Activated gamma-delta T cell treated with anti-CD3 and anti-CD28 coated beads, Interleukin-2, amount 50 U/mL, for 16 hours (primary cell): ENCODE data around the gene KLHL20.
"Not testable (repeated sequence)": the region's sequence is repeated elsewhere in the genome, so short reads cannot be mapped to it uniquely, and the experiment has no call there.

ENCODE experiments used
- DNase-seq: peaks from one replicate; pipeline ENCODE4 v3.0.0-alpha.2; 2020; ENCODE audit warnings: low read depth

The KLHL20 gene

GRCh38 chr1:173753830-173754229 lies 39.0 kb downstream of the KLHL20 start:
- DNase-seq = no peak

DNA sequence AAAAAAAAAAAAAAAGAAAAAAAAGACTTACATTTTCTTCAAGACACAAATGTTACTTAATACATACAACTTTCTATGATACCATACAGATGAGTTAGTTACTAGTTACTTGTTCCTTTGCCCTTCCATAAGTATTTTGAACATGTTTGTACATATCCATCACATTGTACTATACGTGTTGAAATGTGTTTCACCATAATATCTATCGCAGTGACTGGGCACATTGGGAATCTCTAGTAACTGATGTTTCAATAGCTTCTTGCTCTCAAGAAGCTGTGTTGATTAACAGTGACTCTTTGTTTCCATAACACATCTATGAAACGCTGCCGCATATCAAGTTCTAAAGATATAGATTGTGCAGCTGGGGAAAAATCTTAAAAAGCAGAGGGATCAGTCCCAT lies 42.9 kb downstream of the KLHL20 start:
- DNase-seq = no peak

DNA sequence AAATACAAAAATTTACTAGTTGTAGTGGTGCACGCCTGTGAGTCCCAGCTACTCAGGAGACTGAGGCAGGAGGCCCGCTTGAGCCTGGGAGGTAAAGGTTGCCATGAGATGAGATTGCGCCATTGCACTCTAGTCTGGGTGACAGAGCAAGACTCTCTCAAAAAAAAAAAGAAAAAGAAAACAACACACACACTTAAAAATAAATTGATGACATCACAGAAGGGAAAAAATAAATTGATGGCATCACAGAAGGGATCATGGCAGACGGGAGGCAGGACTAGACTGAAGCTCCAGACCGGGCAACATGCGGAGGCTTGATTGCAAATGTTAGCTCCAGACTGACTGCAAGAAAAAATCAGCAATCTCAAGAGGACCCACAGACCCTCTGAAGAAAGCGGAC lies 43.3 kb downstream of the KLHL20 start:
- no peak for DNase-seq

GRCh38 chr1:173758980-173759379 lies 44.2 kb downstream of the KLHL20 start:
- no peak for DNase-seq

- not testable (repeated sequence) for DNase-seq
Measured at GRCh38 chr1:173764331-173764730, 49.5 kb downstream of the KLHL20 start.

GRCh38 chr1:173768206-173768605 lies 53.4 kb downstream of the KLHL20 start:
- no peak for DNase-seq

DNA sequence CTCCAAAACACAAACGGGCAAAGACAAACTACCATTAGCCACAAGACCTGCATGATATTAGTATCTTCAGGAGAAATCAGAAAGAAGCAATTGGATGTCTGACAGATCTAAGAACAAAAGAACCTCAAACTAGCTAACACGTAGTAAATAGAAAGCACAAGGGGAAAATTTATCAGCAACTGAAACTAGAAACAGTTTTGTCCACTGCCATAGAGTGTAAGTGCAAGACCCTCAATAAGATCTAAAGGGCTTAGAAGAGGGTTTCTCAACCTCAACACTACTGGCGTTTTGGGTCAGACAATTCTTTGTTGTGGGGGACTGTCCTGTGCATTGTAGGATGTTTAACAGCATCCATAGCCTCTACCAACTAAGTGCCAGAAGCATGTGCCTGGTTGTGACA lies 54.0 kb downstream of the KLHL20 start:
- no peak for DNase-seq

GRCh38 chr1:173770330-173770729 lies 55.5 kb downstream of the KLHL20 start:
- not testable (repeated sequence) for DNase-seq

DNA sequence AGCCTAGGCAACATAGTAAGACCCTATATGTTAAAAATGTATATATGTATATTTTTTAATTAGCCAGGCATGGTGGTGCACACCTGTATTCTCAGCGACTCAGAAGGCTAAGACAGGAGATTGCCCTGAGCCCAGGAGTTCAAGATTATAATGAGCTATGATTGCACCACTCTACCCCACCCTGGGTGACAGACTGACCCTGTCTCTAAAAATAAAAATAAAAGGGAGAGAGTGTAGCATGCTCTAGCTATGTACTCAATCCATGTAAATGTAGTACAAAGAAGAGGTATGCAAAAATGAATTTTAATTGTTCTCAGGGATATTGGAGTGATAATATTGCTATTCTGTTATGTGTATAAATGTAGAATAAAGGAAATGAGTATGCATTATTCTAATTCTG lies 56.8 kb downstream of the KLHL20 start:
- DNase-seq = no peak

- no peak for DNase-seq
Measured at GRCh38 chr1:173775578-173776226, 60.9 kb downstream of the KLHL20 start.

GRCh38 chr1:173779936-173780335 lies 65.2 kb downstream of the KLHL20 start:
- no peak for DNase-seq

- DNase-seq = no peak
Measured at GRCh38 chr1:173784997-173785396, 70.2 kb downstream of the KLHL20 start.

GRCh38 chr1:173789841-173790240 lies 75.1 kb downstream of the KLHL20 start:
- DNase-seq = no peak

DNA sequence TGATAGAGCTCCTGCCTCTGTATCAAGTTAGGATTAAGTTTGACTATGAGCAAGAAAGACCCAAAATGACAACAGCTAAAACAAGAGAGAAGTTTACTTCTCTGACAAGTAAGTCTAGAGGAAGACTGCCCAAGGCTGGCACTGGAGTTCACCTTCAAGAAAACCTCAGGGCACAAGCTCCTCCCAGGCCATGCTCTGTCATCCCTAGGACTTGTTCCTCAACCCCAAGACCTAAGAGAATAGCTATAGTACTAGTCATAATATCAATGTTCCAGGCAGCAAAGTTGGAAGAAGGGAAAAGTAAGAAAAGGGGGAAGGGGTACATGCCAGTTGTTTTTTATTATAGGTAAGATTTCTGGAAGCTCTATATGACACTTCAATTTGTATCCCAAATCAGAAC lies 83.3 kb downstream of the KLHL20 start:
- DNase-seq = no peak

GRCh38 chr1:173799995-173800394 lies 85.2 kb downstream of the KLHL20 start:
- not testable (repeated sequence) for DNase-seq

DNA sequence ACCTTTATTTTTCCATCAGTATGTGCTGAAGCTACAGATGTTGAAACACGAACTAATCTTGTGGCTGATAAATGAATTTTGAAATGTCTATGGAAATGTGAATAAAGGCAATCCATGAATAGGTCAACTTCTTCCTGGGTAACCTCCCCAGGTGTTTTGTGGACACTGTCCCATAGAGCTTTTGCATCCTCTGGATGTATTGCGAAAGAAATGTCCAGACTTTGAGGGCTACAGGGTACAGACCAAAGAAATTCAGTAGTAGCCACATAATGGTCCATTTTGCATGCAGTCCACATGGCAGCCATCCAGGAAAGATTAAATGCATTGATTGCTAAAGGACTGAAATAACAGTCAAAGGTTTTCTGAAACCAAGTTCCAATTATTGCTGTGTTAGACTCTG lies 88.2 kb downstream of the KLHL20 start:
- DNase-seq = no peak

- not testable (repeated sequence) for DNase-seq
Measured at GRCh38 chr1:173813654-173814053, 98.9 kb downstream of the KLHL20 start.

GRCh38 chr1:173818459-173818858 lies 103.7 kb downstream of the KLHL20 start:
- no peak for DNase-seq

DNA sequence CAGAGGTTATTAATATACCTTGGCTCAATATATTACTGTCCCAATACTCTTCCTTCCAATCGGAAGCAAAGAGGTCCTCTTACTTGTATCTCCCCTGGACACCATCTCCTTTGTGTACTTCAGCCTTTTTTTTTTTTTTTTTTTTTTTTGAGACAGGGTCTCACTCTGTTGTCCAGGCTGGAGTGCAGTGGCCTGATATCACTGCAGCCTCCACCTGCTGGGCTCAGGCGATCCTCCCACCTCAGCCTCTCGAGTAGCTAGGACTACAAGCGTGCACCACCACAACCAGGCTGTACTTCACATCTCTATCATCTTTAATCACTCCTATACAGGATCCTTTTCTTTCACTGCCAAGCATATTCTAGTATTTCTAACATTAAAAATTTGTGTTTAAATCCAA lies 106.9 kb downstream of the KLHL20 start:
- no peak for DNase-seq

- DNase-seq = no peak
Measured at GRCh38 chr1:173823781-173824314, 109.1 kb downstream of the KLHL20 start.

DNA sequence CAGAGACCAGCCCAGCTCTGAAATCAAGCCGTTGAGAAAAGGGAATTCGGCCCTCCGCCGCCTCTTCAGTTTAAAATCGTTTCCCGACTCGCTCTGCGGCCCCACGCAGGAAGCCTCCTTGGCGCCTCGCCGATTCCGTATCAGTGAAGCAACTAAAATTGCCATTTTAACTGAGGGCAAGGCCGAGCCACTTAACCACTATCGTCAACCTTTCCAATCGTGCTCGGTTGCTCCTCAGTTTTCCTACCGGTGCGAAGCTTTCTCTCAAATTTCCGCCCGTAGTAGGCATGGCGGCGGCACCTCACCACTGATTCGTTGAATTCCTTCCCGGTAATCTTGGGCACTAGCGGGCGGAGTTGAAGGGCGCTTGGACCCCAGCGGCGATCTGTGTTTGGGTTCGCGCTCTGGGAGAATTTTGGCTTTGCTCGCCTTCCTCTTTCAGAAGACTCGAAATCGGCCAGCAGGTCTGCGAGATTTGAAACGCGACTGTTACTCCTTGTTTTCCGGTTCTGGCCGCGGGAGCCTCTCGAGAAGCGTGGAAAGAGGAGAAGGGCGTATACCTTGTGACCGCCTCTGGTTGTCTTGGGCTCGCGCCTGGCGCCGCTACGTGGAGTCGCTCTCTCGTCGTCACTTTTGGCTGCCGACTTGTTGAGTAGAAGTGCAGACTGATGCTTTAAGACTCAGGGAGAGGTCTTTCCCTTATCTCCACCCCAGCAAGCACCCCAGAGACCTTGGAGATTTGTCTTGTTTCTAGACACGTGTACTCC lies 109.7 kb downstream of the KLHL20 start, which contains the start of the genes CENPL and DARS2:
Gene CENPL, minus strand, starts transcription at position 569 of the 767 bp plus-strand sequence. CDS start 13,584 bp downstream, outside the sequence.
Gene DARS2, plus strand, starts transcription at position 359 of the 767 bp plus-strand sequence. CDS start 557 bp downstream, outside the sequence.
- peak; percentile 80 for DNase-seq

DNA sequence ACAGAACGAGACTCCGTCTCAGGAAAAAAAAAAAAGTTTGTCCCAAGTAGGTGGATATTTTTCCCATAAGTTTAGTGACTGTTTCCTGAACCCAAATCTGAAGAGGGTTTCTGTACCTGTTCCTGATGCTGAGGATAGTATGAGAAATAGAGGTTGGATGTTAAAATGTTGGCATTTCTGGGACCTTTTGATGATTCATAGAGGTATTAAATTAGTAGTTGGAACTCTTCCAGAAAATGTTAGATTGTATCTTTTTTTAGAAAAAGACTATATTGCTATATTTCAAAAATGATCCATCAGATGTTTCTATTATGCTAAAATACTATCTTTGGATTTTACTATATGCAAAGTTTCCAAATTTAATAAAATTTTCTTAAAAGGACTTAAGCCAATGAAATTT lies 112.8 kb downstream of the KLHL20 start:
- no peak for DNase-seq

- DNase-seq = no peak
Measured at GRCh38 chr1:173832748-173833147, 118.0 kb downstream of the KLHL20 start.
